Prostate gland (tissue), 2 donors: ENCODE results near the gene SPINT3. TPM values are rescaled to one million over a fixed set of nuclear protein-coding genes. Genes with fewer than 3 reads are reported as not detected.

Source experiments
- DNase-seq: peaks from one replicate; pipeline ENCODE4 v3.0.0-alpha.2; 2019; ENCODE audit warnings: low spot score
- H3K27ac ChIP-seq, 2 donors: fragments of 200-600 bp; sonication (generic); 2 replicates each; pipeline ENCODE4 v1.5.1; 2017 to 2019
- H3K27me3 ChIP-seq: fragments of 200-600 bp; sonication (generic); replicated peaks from 2 replicates; pipeline ENCODE4 v1.5.1; 2019; ENCODE audit not compliant: insufficient read depth
- H3K36me3 ChIP-seq, 2 donors: fragments of 200-600 bp; sonication (generic); 1 replicate in 1 of 2; 2 replicates in 1 of 2; pipeline versions ENCODE4 v1.5.1 to v1.8.1; 2017 to 2019
- H3K4me1 ChIP-seq: fragments of 200-600 bp; sonication (generic); replicated peaks from 2 replicates; pipeline ENCODE4 v1.5.1; 2019
- H3K4me3 ChIP-seq, 2 donors: fragments of 200-600 bp; sonication (generic); 2 replicates each; pipeline ENCODE4 v1.5.1; 2017 to 2019
- H3K9me3 ChIP-seq: fragments of 200-600 bp; sonication (generic); 2 replicates; pipeline ENCODE4 v1.5.1; 2017
- POLR2A ChIP-seq: fragments of 450-650 bp; IDR thresholded peaks from one replicate; pipeline ENCODE4 v1.6.1; 2016; ENCODE audit warnings: antibody characterized with exemption, mild to moderate bottlenecking
- POLR2AphosphoS5 ChIP-seq: sonication (generic); formaldehyde crosslinking; IDR thresholded peaks from one replicate; pipeline ENCODE4 v1.6.1; 2017; ENCODE audit warnings: antibody characterized with exemption
- WGBS: methylation state at CpG from one replicate; pipeline ENCODE4 v1.1.5; 2018; 5-methylcytosine and 5-hydroxymethylcytosine counted together
- intact Hi-C: fragments of 100-400 bp; cut with DNase I; formaldehyde crosslinking; loops from one replicate; pipeline ENCODE4 v1.14.2; 2022
- total RNA-seq, 2 donors: library from RNA; depleted of rRNA; stranded (reverse); fragments of >200 nt; gene quantifications; one replicate each; pipeline ENCODE4 v1.1.0, GENCODE V29; 2016
- TF ChIP-seq, protein P1 (sequence below), 4 experiments: fragments of 200-600 bp in 2 of 4; fragments of 450-650 bp in 2 of 4; sonication (generic) in 2 of 4; IDR thresholded peaks; 1 replicate in 3 of 4; 2 replicates in 1 of 4; pipeline ENCODE4 v1.5.1; 2016 to 2019; ENCODE audit warnings: antibody characterized with exemption in 4 of 4, mild to moderate bottlenecking in 2 of 4, moderate library complexity in 2 of 4

Gene SPINT3
- total RNA-seq, 2 donors from 2014 or later = not detected

DNA sequence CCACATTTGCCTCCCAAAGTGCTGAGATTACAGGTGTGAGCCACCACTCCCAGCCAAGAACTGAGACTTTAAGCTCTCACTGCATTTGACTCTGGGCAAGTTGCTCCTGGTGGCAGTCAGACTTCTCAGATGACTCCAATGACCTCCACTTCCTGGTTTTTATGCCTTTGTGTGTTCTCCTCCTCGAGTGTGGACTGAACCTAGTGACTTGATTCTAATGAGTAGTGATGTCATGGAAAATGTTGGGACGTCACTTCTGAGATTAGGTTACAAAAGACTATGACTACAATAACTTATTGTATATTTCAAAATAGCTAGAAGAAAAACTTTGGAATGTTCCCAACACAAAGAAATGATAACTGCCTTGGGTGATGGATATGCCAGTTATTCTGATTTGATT lies 12.0 kb downstream of the SPINT3 start:
- no peaks in the 10 kb centered on the region for H3K9me3 ChIP-seq
- TF ChIP-seq POLR2AphosphoS5 (no peak), POLR2A (no peak)
- TF ChIP-seq, protein P1, sequence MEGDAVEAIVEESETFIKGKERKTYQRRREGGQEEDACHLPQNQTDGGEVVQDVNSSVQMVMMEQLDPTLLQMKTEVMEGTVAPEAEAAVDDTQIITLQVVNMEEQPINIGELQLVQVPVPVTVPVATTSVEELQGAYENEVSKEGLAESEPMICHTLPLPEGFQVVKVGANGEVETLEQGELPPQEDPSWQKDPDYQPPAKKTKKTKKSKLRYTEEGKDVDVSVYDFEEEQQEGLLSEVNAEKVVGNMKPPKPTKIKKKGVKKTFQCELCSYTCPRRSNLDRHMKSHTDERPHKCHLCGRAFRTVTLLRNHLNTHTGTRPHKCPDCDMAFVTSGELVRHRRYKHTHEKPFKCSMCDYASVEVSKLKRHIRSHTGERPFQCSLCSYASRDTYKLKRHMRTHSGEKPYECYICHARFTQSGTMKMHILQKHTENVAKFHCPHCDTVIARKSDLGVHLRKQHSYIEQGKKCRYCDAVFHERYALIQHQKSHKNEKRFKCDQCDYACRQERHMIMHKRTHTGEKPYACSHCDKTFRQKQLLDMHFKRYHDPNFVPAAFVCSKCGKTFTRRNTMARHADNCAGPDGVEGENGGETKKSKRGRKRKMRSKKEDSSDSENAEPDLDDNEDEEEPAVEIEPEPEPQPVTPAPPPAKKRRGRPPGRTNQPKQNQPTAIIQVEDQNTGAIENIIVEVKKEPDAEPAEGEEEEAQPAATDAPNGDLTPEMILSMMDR (IDR thresholded peaks at IDR 0.05) = no peak
- peaks cover 2% of the 10 kb centered on the region for H3K27me3 ChIP-seq
- H3K4me3 ChIP-seq = no peak overlapping the region
- H3K4me1 ChIP-seq = no peaks in the 10 kb centered on the region
- WGBS = 43% methylated on average over 2 of the region's 2 CpGs
- H3K27ac ChIP-seq = no peak overlapping the region
- DNase-seq = no peak
- no peaks in the 10 kb centered on the region for H3K36me3 ChIP-seq
- intact Hi-C loops = no loop called here

DNA sequence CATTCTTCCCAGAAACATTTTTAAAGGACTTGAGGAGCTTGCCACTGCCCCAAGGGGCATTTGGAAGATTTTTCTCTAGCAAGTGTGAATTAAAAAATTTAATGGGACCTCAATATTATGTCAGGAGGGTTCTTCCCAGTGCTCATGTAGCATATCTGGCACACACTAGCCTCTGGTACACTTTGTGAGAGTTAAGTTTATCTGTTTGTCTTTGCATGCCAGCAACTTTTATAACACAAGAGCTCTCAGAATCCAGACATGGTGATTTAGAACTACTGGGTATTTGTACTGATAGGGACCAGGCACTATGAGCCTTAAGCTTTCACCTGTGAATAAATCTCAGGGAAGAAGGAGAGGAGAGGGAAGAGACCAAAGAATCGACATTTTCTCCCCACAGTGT lies 12.9 kb downstream of the SPINT3 start:
- no peaks in the 10 kb centered on the region for H3K4me1 ChIP-seq
- 56% methylated on average over 1 of the region's 1 CpG for WGBS
- H3K9me3 ChIP-seq = no peaks in the 10 kb centered on the region
- intact Hi-C loops = no loop called here
- no peak overlapping the region for H3K4me3 ChIP-seq
- no peaks in the 10 kb centered on the region for H3K36me3 ChIP-seq
- DNase-seq = no peak
- H3K27ac ChIP-seq = no peak overlapping the region
- peaks cover 2% of the 10 kb centered on the region for H3K27me3 ChIP-seq
- TF ChIP-seq, protein P1 (IDR thresholded peaks at IDR 0.05) = no peak
- TF ChIP-seq POLR2A (no peak), POLR2AphosphoS5 (no peak)

DNA sequence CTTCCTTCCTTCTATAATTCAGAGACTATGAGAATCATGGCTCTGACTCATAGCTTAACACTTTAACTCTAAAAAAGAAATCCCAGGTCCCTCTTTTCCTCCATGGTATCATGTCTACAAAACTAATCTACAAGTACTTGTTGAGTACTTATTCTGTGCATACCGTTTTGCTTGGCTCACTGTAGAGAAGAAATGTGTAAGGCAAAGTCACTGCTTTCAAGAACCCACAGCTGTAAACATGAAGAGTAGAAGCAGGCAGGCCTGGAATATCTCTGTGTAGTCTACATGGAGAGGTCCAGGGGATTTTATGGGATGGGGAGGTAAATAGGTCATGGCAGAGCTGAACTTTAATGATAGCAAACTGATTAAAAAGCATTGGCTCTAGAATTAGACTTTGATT lies 13.8 kb downstream of the SPINT3 start:
- Histone ChIP-seq H3K27me3 (peaks cover 2% of the 10 kb centered on the region), H3K4me3 (no peak overlapping the region), H3K27ac (no peak overlapping the region), H3K4me1 (no peaks in the 10 kb centered on the region), H3K36me3 (no peaks in the 10 kb centered on the region), H3K9me3 (no peaks in the 10 kb centered on the region)
- no peak for DNase-seq
- WGBS = 76% methylated on average over 1 of the region's 1 CpG
- TF ChIP-seq POLR2A (no peak), POLR2AphosphoS5 (no peak)
- TF ChIP-seq, protein P1 (IDR thresholded peaks at IDR 0.05) = no peak
- intact Hi-C loops = no loop called here

DNA sequence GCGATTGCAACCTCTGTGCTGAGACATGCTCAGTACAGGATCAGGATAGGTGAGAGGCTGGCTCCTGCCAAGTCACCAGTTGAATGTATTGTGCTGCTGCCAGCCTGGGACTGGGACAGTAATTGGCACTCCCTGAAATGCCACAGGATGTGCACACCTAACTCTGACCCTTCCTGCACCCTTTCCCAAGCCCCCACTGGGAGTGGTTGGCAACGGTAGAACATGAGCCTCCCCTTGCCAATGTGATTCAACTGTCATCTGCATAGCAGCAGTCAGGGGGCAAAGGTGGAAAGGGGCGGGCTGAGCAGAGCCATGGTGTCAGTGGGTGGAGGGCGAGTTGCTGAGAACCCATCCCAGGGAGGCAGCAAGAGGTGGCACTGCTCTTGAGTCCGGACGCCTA lies 15.4 kb downstream of the SPINT3 start:
- WGBS = 70% methylated on average over 6 of the region's 6 CpGs
- TF ChIP-seq POLR2A (no peak), POLR2AphosphoS5 (no peak)
- TF ChIP-seq, protein P1 (IDR thresholded peaks at IDR 0.05) = no peak
- no peaks in the 10 kb centered on the region for H3K36me3 ChIP-seq

DNA sequence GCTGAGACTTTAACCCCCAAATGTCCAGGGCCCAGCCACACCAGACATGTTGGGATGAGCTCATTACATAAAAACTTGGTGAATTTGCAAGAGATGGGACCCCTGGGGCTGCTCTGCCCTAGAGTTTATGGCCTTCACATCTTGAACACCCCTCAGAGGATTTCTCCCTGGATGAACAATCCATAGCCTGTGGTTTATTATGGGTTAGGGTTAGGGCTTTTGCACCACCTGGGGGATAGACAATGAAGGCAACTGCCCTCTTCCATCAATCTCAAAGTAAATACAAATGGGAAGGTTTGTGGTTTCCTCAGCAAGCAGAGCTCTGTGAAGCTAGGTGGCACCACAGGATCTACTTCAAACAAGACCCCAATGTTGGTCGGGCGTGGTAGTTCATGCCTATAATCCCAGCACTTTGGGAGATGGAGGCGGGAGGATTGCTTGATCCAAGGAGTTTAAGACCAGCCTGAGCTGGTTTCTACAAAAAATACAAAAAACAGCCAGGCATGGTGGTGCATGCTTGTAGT lies 17.4 kb downstream of the SPINT3 start:
- H3K9me3 ChIP-seq = no peaks in the 10 kb centered on the region
- H3K4me1 ChIP-seq = no peaks in the 10 kb centered on the region
- no peaks in the 10 kb centered on the region for H3K27me3 ChIP-seq
- no peak overlapping the region for H3K27ac ChIP-seq
- intact Hi-C loops = no loop called here
- TF ChIP-seq POLR2AphosphoS5 (no peak), POLR2A (no peak)
- TF ChIP-seq, protein P1 (IDR thresholded peaks at IDR 0.05) = no peak
- no peak overlapping the region for H3K4me3 ChIP-seq
- DNase-seq = no peak
- 66% methylated on average over 3 of the region's 3 CpGs for WGBS
- no peaks in the 10 kb centered on the region for H3K36me3 ChIP-seq

More for the DNA sequence above, 15.4 kb downstream of the SPINT3 start:
- Histone ChIP-seq H3K27ac (no peak overlapping the region), H3K9me3 (no peaks in the 10 kb centered on the region), H3K4me1 (no peaks in the 10 kb centered on the region), H3K27me3 (no peaks in the 10 kb centered on the region), H3K4me3 (no peak overlapping the region)
- DNase-seq = no peak
- intact Hi-C loops = no loop called here
